HUES64 (cell line): ENCODE measurements around the gene PRSS56.
A peak's percentile ranks its signal among the peaks of the same experiment; 100 is the strongest.
"Not testable (repeated sequence)": the region's sequence is repeated elsewhere in the genome, so short reads cannot be mapped to it uniquely, and the experiment has no call there.

Source experiments
- H3K27ac ChIP-seq: 2 replicates; pipeline ENCODE4 v1.7.0; 2013; ENCODE audit warnings: low read depth, low read length, inconsistent platforms
- H3K27me3 ChIP-seq: 2 replicates; pipeline ENCODE4 v1.6.1; 2013; ENCODE audit warnings: mild to moderate bottlenecking, low read length; ENCODE audit not compliant: insufficient read depth
- H3K36me3 ChIP-seq: 2 replicates; pipeline ENCODE4 v1.6.1; 2013; ENCODE audit warnings: mild to moderate bottlenecking, low read length; ENCODE audit not compliant: insufficient read depth
- H3K4me1 ChIP-seq: 2 replicates; pipeline ENCODE4 v1.6.1; 2013; ENCODE audit warnings: mild to moderate bottlenecking, low read length, moderate library complexity; ENCODE audit not compliant: insufficient read depth
- H3K4me3 ChIP-seq: 2 replicates; pipeline ENCODE4 v1.5.1; 2013; ENCODE audit warnings: mild to moderate bottlenecking, low read length, moderate library complexity
- H3K9ac ChIP-seq: 2 replicates; pipeline ENCODE4 v1.6.1; 2013; ENCODE audit warnings: mild to moderate bottlenecking, low read depth, low read length
- H3K9me3 ChIP-seq: 2 replicates; pipeline ENCODE4 v1.6.1; 2013; ENCODE audit warnings: low read depth, low read length; ENCODE audit not compliant: insufficient read depth
- WGBS: fragments of 150-250, 120-280 bp; methylation state at CpG from one replicate; pipeline ENCODE4 v1.1.7; 2013; ENCODE audit warnings: missing lambda C conversion rate; 5-methylcytosine and 5-hydroxymethylcytosine counted together

The PRSS56 gene

DNA sequence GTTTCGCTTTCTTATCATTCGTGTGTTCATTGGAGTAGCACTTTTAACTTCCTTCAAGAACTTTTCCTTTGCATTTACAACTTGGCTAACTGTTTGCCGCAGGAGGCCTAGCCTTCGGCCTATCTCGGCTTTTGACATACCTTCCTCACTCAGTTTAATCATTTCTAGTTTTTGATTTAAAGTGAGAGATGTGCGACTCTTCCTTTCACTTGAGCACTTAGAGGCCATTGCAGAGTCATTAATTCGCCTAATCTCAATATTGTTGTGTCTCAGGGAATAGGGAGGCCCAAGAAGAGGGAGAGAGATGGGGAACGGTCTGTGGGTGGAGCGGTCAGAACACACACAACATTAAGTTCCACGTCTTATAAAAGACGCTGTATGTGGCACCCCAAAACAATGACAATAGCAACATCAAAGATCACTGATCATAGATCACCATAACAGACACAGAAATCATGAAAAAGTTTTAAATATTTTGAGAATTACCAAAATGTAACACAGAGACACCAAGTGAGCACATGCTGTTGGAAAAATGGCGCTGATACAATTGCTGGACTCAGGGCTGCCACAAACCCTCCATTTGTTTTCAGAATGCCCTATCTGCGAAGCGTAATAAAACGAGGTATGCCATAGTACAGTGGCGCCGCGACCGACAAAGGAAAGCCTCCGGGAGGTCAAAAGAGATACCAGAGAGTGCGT is 29.6 kb downstream of the PRSS56 start:
- Histone ChIP-seq H3K4me1 (peaks cover 3% of the 10 kb centered on the region; the same call in 1 of the 2 replicates), H3K27ac (peak overlapping the region; percentile 97), H3K9me3 (no peaks in the 10 kb centered on the region), H3K36me3 (peaks cover 35% of the 10 kb centered on the region), H3K27me3 (no peaks in the 10 kb centered on the region), H3K4me3 (peak overlapping the region; percentile 92), H3K9ac (peak overlapping the region; percentile 93)
- 34% methylated on average over 20 of the region's 21 CpGs for WGBS

DNA sequence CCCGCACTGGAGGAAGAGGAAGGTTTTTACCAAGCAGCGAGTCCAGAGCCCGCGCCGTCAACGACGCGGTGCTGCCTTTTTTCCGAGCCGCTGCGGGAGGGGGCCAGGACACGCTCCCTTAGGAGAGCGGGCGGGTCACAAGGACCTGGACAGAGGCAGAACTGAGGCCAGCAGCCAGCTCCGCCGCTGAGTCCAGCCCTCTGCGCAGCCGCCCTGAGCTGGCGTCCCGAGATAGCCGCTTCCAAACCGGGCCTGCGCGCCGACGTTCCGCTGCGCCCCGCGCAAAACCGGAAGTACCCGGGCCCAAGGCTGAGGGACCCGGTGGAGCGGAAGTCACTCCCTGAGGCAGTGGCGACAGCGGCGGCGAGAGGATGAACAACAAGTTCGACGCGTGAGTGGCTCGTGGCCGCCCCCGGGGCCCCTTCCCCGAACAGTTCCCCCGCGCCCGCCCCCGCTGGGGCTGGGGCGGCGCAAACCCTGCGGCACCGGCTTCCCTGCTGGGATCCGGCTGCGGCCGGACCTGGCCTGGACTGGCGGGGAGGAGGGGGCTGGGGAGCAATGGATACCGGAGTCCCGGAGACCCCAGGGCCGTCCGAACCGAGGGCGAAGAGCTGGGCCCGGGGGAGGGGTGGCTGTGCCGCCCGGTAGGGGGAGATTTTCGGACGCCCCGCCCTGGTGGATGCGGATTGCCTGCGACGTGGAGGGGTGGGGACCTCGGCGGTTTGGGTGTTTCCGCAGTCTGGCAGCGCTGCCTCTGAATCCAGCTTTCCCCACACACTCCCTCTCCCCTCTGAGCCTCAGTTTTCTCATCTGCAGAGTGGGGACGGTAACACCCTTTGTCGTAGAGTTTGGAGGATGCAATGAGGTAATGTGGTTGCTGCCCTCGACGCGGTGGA is 30.4 kb downstream of the PRSS56 start, which contains the start of the genes EIF4E2 and TIGD1:
Gene EIF4E2 (plus strand): TSS at position 336 of the 896 bp plus-strand sequence. CDS start 36 bp downstream, at position 372.
Gene TIGD1 (minus strand): TSS at position 204 of the 896 bp plus-strand sequence. CDS start 675 bp downstream, outside the sequence.
- no peaks in the 10 kb centered on the region for H3K9me3 ChIP-seq
- H3K4me3 ChIP-seq, result peak within 1 kb of the TSS; percentile 92
- peak within 1 kb of the TSS; percentile 93 for H3K9ac ChIP-seq
- peak within 1 kb of the TSS; percentile 97 for H3K27ac ChIP-seq
- H3K4me1 ChIP-seq, result peaks cover 3% of the 10 kb centered on the region; the same call in 1 of the 2 replicates
- 1% methylated on average over 72 of the region's 81 CpGs for WGBS
- peaks cover 38% of the 10 kb centered on the region for H3K36me3 ChIP-seq
- H3K27me3 ChIP-seq, result no peaks in the 10 kb centered on the region

DNA sequence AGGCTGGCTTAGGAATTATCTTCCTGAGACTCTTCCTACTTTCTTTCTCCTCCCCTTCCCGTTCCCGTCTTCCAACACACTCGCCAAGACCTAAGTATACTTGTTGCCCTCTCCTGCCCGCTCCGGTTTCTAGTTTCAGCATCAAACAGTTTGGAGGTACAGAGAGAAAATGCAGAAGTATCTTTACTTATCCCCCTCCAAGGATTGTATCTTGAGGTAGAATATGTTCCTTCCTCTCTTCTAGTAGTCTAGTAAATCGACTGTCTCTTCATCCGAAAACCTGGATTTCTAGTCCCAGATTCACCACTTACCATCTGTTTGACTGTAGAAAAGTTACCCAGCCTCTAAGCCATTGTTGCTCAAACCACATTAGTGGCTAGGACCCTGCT is 31.1 kb downstream of the PRSS56 start:
- Histone ChIP-seq H3K4me1 (peaks cover 3% of the 10 kb centered on the region; the same call in 1 of the 2 replicates), H3K27ac (peak overlapping the region; percentile 97; the same call in 1 of the 2 replicates)

DNA sequence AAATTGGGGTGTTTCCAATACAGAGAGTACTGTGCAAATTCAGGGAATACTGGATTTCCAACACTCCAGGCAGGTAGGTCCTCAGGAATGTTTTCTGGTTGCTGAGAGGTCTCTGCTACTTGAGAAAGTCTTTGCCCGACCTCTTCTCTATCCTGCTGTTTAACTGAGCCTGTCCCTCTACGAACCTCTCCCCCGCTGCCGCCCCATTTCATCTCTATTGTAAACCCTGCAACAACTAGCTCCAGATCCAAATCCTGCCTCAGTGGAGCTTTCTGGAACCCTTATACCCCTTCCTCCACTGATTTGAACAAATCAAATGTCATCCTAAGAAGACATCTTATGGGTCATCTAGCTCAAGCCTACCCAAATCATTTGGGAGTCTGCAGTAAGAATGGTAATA is 31.6 kb downstream of the PRSS56 start:
- Histone ChIP-seq H3K9me3 (no peaks in the 10 kb centered on the region), H3K27me3 (no peaks in the 10 kb centered on the region), H3K9ac (peak overlapping the region; percentile 93), H3K4me3 (peak overlapping the region; percentile 92), H3K27ac (no peak overlapping the region), H3K36me3 (peaks cover 46% of the 10 kb centered on the region), H3K4me1 (peaks cover 3% of the 10 kb centered on the region; the same call in 1 of the 2 replicates)
- 92% methylated on average over 4 of the region's 4 CpGs for WGBS

More for the DNA sequence above, 31.1 kb downstream of the PRSS56 start:
- peaks cover 44% of the 10 kb centered on the region for H3K36me3 ChIP-seq
- no peaks in the 10 kb centered on the region for H3K27me3 ChIP-seq
- no peaks in the 10 kb centered on the region for H3K9me3 ChIP-seq
- peak overlapping the region; percentile 93 for H3K9ac ChIP-seq
- 24% methylated on average over 7 of the region's 7 CpGs for WGBS
- H3K4me3 ChIP-seq, result peak overlapping the region; percentile 92

DNA sequence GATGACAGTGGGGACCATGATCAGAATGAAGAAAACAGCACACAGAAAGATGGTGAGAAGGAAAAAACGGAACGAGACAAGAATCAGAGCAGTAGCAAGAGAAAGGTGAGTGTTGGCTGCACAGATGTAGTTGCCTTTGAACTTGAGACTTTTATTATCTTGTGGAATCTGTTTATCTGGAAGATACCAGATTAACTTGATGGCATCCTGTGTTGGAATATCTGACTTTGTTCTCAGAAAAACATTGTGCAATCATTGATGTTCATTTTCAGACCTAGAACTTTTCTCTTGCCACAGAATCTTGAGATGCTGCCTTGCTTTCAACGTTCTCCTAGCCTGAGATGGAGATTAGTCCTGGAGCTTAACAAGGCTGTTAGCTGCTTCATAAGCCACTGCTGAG is 36.2 kb downstream of the PRSS56 start:
- no peak overlapping the region for H3K4me3 ChIP-seq
- no peak overlapping the region for H3K27ac ChIP-seq
- no peak overlapping the region for H3K9ac ChIP-seq
- H3K9me3 ChIP-seq, result no peaks in the 10 kb centered on the region
- WGBS, result 92% methylated on average over 3 of the region's 3 CpGs
- peaks cover 78% of the 10 kb centered on the region for H3K36me3 ChIP-seq
- no peaks in the 10 kb centered on the region for H3K27me3 ChIP-seq
- H3K4me1 ChIP-seq, result peaks cover 2% of the 10 kb centered on the region; the same call in 1 of the 2 replicates

DNA sequence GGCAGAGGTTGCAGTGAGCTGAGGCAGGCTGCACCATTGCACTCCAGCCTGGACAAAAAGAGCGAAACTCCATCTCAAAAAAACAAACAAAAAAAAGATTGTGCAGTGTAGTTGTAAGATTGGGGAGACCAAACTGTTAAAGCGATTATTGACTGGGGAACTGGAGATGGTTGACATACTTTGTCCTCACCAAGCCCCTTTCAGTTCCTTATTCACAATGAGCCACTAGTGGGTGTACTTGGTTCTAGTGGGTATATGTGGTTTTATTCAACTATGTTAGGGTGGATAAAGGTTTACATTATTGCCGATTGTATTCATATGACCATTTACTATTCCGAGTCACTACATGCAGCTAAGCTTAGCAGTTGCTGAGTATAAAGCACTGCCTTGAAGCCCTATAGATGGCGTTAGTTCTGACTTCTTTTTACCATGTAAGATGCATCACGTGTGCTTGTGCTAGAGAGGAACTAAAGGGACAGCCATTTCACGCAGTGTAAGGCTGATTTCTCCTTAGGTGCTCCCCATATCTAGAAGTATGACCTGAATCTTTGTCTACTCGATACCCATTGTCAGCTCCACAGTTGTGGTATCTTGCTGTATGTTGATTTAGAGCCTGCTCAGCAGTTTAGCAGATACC is 42.4 kb downstream of the PRSS56 start:
- no peaks in the 10 kb centered on the region for H3K27me3 ChIP-seq

DNA sequence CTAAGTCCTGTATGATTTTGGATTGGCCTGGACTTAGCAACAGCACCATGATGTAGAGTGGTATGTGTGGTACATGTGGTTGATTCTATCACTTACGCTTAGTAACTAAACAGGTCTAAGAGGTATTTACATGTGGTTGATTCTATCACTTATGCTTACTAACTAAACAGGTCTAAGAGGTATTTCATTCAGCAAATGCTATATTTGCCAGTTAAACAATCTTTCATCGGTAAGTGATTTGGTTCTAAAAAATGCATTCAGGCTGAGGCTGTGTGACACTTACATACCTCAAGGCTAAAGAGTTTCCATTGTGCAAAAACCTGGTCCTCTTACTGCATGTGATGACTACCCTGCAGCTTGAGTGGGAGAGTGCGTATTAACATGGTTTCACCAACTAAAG is 43.4 kb downstream of the PRSS56 start:
- Histone ChIP-seq H3K27me3 (no peaks in the 10 kb centered on the region), H3K4me3 (no peak overlapping the region), H3K4me1 (no peaks in the 10 kb centered on the region), H3K36me3 (peaks cover 86% of the 10 kb centered on the region), H3K9me3 (no peaks in the 10 kb centered on the region), H3K27ac (no peak overlapping the region), H3K9ac (no peak overlapping the region)
- WGBS, result 94% methylated on average over 2 of the region's 3 CpGs

More for the DNA sequence above, 42.4 kb downstream of the PRSS56 start:
- Histone ChIP-seq H3K9me3 (no peaks in the 10 kb centered on the region), H3K9ac (no peak overlapping the region), H3K4me3 (no peak overlapping the region), H3K27ac (no peak overlapping the region), H3K36me3 (peaks cover 86% of the 10 kb centered on the region), H3K4me1 (no peaks in the 10 kb centered on the region)
- WGBS, result 93% methylated on average over 7 of the region's 8 CpGs

DNA sequence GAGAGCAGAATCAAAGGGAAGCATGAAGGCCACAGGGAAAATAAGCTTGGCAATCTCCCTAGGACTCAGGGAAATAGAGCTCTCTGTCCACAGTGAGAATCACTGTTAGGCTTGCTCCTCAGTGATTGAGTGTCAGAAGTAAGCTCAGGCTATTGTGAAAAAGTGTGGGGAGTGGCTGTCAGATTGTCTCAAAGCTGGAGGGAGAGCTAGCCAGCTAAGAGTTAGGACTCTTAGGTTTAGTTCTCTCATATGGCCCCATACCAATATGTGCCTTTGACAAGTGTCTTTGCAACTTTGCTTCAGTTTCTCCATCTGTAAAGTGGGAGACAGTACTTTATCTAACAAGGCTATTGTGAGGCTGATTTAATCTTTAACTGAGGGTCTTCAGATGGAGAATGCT is 47.5 kb downstream of the PRSS56 start:
- H3K27ac ChIP-seq, result no peak overlapping the region
- H3K36me3 ChIP-seq, result peaks cover 84% of the 10 kb centered on the region
- no peak overlapping the region for H3K9ac ChIP-seq
- no peaks in the 10 kb centered on the region for H3K27me3 ChIP-seq
- no peak overlapping the region for H3K4me3 ChIP-seq
- no peaks in the 10 kb centered on the region for H3K9me3 ChIP-seq
- no peaks in the 10 kb centered on the region for H3K4me1 ChIP-seq

DNA sequence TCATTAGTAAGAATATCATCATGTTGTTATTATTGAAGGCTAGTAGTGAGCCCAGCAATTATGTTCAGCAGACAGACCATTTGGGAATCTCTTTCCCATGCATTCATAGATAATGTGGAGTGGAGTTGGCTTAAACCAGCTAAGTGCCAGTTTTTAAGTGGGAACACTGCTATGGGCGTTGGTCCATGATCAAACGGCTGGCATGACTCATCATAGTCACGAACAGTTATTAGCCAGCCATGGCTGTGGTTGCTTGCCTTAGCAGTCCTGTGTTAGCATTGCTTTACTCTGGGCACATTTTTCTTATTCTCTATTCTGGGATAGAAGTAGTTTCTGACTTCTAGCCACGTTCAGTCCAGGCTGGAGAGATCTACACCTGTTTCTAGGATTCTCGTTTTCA is 48.0 kb downstream of the PRSS56 start:
- H3K9me3 ChIP-seq, result no peaks in the 10 kb centered on the region
- 95% methylated on average over 4 of the region's 5 CpGs for WGBS
- H3K36me3 ChIP-seq, result peaks cover 85% of the 10 kb centered on the region
- no peak overlapping the region for H3K27ac ChIP-seq
- H3K4me3 ChIP-seq, result no peak overlapping the region
- H3K4me1 ChIP-seq, result no peaks in the 10 kb centered on the region
- H3K9ac ChIP-seq, result no peak overlapping the region
- no peaks in the 10 kb centered on the region for H3K27me3 ChIP-seq

DNA sequence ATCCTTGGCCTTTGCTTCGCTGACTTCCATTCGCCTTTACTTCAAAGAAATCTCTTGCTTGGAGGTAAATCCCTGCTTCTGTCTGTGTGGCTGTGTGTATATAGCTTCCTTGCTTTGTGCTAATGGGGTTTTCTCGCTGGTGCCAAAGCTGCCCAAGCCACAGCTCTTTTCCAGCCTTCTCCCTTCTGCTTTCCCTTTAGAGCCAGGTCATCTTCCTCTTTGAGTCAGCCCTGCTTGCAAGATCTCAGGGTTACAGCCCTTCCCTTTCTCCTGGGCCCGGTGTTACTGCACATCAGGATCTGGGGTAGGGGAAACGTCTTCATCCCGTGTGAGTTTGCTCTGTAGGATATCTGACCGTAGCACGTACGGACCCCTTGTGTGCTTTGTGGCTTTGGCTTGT is 49.4 kb downstream of the PRSS56 start:
- no peaks in the 10 kb centered on the region for H3K4me1 ChIP-seq
- peaks cover 88% of the 10 kb centered on the region for H3K36me3 ChIP-seq
- H3K27me3 ChIP-seq, result no peaks in the 10 kb centered on the region
- WGBS, result 96% methylated on average over 9 of the region's 9 CpGs
- H3K27ac ChIP-seq, result no peak overlapping the region
- no peak overlapping the region for H3K4me3 ChIP-seq
- H3K9ac ChIP-seq, result no peak overlapping the region
- H3K9me3 ChIP-seq, result no peaks in the 10 kb centered on the region

DNA sequence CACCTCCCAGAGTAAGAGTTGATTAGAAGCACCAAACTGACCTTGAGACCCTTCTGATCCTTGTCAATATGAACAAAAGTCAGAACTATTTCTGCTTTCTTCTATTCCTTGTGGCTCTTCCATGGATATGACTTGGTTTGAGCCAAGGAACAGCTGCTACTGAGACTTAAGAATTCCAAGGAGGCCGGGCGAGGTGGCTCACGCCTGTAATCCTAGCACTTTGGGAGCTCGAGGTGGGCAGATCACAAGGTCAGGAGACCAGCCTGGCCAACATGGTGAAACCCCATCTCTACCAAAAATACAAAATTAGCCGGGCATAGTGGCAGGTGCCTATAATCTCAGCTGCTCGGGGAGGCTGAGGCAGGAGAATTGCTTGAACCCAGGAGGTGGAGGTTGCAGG is 50.3 kb downstream of the PRSS56 start:
- 97% methylated on average over 5 of the region's 6 CpGs for WGBS
- H3K4me3 ChIP-seq, H3K9me3 ChIP-seq, H3K9ac ChIP-seq, H3K4me1 ChIP-seq, H3K27me3 ChIP-seq, H3K27ac ChIP-seq: not testable (repeated sequence)
- H3K36me3 ChIP-seq, result peaks cover 90% of the 10 kb centered on the region
